HUDEP-2 (cell line): Measurements from ENCODE around the gene CLEC16A.
A peak's percentile ranks its signal among the peaks of the same experiment; 100 is the strongest.

Experiments
- DNase-seq, 76 experiments: peaks; one replicate each; lab custom pipeline; 2025; ENCODE audit not compliant: unreplicated experiment in 76 of 76; lab: John Stamatoyannopoulos, UW

The CLEC16A gene

GRCh38 chr16:11144122-11144521, 199.8 kb downstream of the CLEC16A start:
- no peak for DNase-seq

GRCh38 chr16:11145173-11145818, 200.9 kb downstream of the CLEC16A start:
- DNase-seq, result no peak

DNA sequence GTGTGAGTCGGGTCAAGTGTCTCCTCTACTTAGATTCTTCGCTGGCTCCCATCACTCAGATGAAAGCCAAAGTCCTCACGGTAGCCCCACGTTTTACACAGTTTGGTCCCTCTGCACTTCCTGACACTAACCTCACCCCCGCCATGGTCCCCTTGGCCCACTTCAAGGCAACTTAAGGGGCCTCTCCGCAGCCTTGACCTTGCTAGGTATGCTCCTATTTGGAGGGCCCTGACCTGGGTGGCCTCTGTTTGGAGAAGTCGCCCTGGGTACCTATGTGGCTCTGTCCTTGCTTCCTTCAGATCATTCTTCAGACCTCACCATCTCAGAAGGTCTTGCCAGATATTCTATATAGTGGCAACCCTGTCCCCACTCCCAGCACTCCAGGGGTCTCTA, 201.5 kb downstream of the CLEC16A start:
- no peak for DNase-seq

DNA sequence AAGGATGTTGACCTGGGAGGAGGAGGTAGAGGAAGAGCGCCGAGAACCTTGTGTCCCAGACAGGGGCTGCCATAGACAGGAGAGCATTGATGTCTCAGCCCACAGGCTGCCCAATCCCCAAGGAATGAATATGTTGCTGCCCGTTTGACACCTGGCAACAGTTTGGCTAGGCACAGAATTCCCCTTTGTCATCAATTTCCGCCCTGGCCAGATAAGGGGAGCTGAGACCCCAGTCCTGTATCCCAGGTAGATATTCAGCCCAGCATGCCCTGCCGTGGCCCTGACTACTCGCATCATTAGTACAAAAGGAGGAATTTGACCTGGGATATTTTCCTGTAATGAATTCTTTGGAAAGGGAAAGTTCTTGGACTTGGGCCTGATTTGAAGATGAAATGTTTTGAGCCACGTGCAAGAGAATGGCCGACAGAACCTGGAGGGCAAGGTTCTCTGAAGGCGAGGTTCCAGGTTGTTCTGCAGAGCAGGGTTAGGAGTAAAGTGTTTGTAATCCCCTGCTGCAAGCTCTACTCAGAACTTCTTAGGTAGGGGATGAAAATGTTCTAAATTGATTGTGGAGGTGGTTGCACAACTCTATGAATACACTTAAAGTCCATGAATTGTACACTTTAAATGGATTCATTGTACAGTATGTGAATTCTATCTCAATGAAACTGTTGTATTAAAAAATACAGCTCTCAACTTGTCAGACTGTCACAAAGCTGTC, 202.8 kb downstream of the CLEC16A start:
- no peak for DNase-seq

GRCh38 chr16:11147754-11148444, 203.5 kb downstream of the CLEC16A start:
- no peak for DNase-seq

GRCh38 chr16:11149011-11149616, 204.8 kb downstream of the CLEC16A start:
- peak in 3 of 76 experiments; percentile 29 to 36 (median 32) for DNase-seq

GRCh38 chr16:11150190-11150589, 205.8 kb downstream of the CLEC16A start:
- DNase-seq, result no peak

GRCh38 chr16:11151156-11151884, 207.0 kb downstream of the CLEC16A start:
- no peak for DNase-seq

DNA sequence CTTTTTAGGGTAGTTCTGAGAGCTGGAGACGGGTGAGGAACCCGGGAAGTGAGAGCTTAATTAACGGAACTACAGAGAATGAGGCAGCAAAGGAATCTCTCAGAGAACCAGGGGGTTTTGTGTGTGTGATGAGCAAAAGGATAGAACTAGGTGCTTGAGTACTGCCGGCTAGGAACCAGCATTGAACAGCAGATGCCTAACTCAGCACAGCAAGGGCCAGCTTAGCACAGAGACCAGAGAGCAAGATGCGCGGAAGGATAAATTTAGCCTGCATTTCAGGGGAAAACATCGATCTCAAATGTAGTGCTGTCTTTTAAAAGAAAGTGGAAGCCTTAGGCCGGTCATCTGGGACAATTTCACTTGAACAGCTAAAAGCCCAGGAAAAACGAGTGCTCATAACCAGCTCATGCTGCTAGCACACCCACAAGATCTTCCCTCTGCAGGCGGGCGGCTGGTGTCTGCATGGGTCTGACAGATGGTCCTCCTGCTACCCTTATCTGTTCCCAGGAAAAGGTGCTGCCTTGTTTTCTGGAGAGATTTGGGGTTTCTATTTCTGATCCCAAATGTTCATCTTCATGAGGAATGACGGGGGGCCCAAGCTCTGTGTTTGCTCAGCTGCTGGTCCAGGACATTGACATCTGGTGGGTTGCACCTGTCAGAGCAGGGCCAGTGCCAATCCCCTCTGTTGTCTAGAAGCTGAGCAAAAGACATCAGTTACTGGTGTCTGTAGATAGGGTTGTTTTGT, 207.7 kb downstream of the CLEC16A start:
- DNase-seq, result no peak

DNA sequence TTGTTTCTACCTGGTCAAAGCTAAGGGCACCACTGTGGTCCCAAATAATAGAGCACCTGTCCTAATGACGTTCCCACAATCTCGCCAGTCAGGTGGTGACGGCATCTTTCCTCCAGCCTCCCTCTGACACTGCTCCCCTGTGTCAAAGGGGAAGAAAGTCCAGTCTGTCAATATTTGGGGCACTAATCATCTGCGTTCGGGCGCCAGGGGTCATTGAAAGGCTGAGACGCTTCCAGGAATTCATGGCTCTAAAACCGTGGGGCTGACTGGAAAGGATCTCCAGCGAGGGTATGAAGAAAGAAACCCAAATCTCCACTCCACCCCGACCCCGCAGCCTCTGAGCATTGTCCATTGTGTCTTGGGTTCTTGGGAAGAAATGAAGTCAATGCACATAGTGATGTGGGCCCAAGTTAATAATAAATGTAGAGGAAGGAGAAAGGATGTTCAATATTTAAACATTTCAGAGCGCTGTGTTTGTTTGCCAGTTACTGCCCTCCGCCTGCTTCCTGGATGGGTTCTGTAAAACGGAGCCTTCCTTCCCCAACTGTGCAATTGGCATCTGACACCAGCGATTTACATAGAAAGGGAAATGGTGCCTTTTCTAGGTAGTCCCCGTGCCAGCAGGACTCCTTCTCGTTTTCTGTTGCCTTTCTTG, 208.4 kb downstream of the CLEC16A start:
- DNase-seq, result no peak

- peak in 4 of 76 experiments; percentile 10 to 40 (median 22) for DNase-seq
Observed at GRCh38 chr16:11155284-11155806, 211.0 kb downstream of the CLEC16A start.

GRCh38 chr16:11156401-11156800, 212.0 kb downstream of the CLEC16A start:
- DNase-seq, result no peak

DNA sequence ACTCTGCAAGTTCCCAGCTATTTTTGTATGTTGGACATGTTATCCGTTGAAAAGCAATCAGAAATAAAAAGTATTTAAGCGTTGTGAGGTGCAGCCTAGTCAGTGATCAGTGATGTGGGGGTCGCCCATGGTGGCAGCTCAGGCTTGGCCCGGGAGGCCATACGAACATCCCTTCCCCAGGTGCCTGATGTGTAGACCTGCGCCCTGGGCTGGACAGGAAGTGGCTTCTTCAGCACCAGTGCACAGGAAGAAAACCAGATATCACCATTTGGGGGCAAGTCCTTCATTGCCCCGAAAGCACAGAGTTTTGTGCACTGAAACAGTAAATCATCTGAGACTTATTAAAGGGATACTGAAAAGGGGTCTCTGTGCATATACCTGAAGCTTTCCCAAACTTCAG, 212.8 kb downstream of the CLEC16A start:
- DNase-seq, result no peak

- no peak for DNase-seq
Observed at GRCh38 chr16:11158018-11158417, 213.7 kb downstream of the CLEC16A start.

GRCh38 chr16:11159282-11159681, 214.9 kb downstream of the CLEC16A start:
- DNase-seq, result no peak

- DNase-seq, result no peak
Observed at GRCh38 chr16:11160676-11161115, 216.3 kb downstream of the CLEC16A start.

DNA sequence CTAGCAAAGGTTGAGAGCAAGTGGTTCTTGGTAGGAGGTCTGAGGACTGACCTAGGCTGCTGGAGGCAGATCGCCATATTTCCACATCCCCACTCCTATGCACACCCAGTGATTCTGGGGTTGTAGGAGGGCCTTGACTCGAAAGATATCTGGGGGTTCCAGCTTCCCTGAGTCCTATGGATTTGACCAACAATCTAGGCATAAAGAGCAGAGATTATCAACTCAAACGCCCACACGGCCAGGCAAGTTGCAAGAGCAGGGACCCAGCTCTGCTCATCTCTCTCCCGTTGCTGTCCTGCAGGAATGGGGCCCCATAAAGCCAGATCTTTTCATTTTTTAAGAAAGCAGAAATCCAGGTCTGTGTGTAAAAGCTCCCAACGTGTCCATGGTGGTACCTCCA, 217.1 kb downstream of the CLEC16A start:
- no peak for DNase-seq

GRCh38 chr16:11161974-11162373, 217.6 kb downstream of the CLEC16A start:
- no peak for DNase-seq

GRCh38 chr16:11162586-11163268, 218.4 kb downstream of the CLEC16A start:
- no peak for DNase-seq
